ENCODE data around the gene DNM2. TPM values are rescaled to one million over a fixed set of nuclear protein-coding genes. Genes with fewer than 3 reads are reported as not detected.
"Not testable (repeated sequence)": the region's sequence is repeated elsewhere in the genome, so short reads cannot be mapped to it uniquely, and the experiment has no call there.

Gene DNM2
- total RNA-seq, 1 donor from 2014 or later = 227 TPM

- Mint-ChIP-seq H3K27me3 (ENCODE audit: unreplicated experiment) (peaks cover 3% of the 10 kb centered on the region), H3K9me3 (ENCODE audit: unreplicated experiment) (peaks cover 18% of the 10 kb centered on the region), H3K4me1 (ENCODE audit: low read depth, unreplicated experiment) (peaks cover 3% of the 10 kb centered on the region), H3K36me3 (ENCODE audit: unreplicated experiment) (peaks cover 5% of the 10 kb centered on the region), H3K4me3 (ENCODE audit: unreplicated experiment) (no peak overlapping the region), H3K27ac (ENCODE audit: unreplicated experiment) (no peak overlapping the region)
- TF ChIP-seq CTCF (IDR thresholded peaks at IDR 0.05; ENCODE audit: partially characterized antibody, unreplicated experiment) = no peak
- no peak for DNase-seq
Observed at GRCh38 chr19:10740798-10741197, 22.9 kb downstream of the DNM2 start.

DNA sequence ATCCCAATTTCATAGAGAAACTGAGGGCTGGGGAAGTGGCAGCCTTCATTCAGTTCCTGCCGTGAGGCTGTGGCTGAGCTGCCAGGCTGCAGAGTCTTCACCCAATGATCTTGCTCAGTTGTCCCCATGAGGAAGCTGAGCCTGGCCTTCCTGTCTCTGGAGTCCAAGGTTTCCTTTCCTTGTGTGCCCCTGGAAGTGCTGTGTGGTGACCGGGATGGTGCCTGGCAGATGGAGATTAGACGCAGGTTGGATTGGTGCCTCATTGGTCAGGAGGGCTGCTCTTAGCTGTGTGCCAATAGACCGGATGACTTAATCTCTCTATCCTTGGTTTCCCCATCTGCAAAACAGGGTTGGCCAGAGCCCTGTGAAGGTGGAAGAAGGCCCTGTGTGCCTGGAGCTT lies 24.6 kb downstream of the DNM2 start:
- Mint-ChIP-seq H3K9me3 (ENCODE audit: unreplicated experiment) (peaks cover 20% of the 10 kb centered on the region), H3K36me3 (ENCODE audit: unreplicated experiment) (peaks cover 5% of the 10 kb centered on the region), H3K27me3 (ENCODE audit: unreplicated experiment) (peaks cover 3% of the 10 kb centered on the region), H3K27ac (ENCODE audit: unreplicated experiment) (peak overlapping the region; percentile 62), H3K4me3 (ENCODE audit: unreplicated experiment) (no peak overlapping the region), H3K4me1 (ENCODE audit: low read depth, unreplicated experiment) (peaks cover 4% of the 10 kb centered on the region)
- no peak for DNase-seq
- TF ChIP-seq CTCF (IDR thresholded peaks at IDR 0.05; ENCODE audit: partially characterized antibody, unreplicated experiment) = no peak

GRCh38 chr19:10744253-10744798 lies 26.4 kb downstream of the DNM2 start:
- peaks cover 5% of the 10 kb centered on the region for H3K36me3 Mint-ChIP-seq (ENCODE audit: unreplicated experiment)
- H3K4me1 Mint-ChIP-seq (ENCODE audit: low read depth, unreplicated experiment) = peaks cover 5% of the 10 kb centered on the region
- no peak overlapping the region for H3K4me3 Mint-ChIP-seq (ENCODE audit: unreplicated experiment)
- no peak overlapping the region for H3K27ac Mint-ChIP-seq (ENCODE audit: unreplicated experiment)
- no peak for DNase-seq
- H3K27me3 Mint-ChIP-seq (ENCODE audit: unreplicated experiment) = peaks cover 6% of the 10 kb centered on the region
- TF ChIP-seq CTCF (IDR thresholded peaks at IDR 0.05; ENCODE audit: partially characterized antibody, unreplicated experiment) = no peak
- peaks cover 22% of the 10 kb centered on the region for H3K9me3 Mint-ChIP-seq (ENCODE audit: unreplicated experiment)

DNA sequence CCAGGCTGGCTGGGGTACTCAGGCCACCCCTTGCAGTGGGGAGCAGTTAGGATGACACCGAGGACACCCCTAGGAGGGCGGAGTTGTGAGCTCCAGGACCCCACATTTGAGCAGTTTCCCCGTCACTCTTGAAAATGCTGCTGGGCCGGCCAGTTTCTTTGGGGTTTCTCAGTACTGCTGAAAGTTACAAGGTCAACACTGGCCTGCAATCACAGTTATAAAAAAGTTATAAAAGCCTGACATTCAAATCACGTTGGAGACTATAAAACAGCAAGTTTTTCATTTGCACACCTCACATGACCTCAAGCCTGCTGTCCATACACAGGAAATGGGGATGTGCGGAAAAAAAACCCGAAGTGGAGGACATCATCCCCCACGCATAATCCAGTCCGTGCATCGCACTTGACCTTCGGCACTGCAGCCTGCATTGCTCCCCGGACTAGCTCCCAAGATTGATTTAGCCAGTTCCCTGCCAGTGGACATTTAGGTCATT lies 27.0 kb downstream of the DNM2 start:
- H3K27me3 Mint-ChIP-seq (ENCODE audit: unreplicated experiment) = peaks cover 6% of the 10 kb centered on the region
- no peak overlapping the region for H3K4me3 Mint-ChIP-seq (ENCODE audit: unreplicated experiment)
- no peak for TF ChIP-seq CTCF (IDR thresholded peaks at IDR 0.05; ENCODE audit: partially characterized antibody, unreplicated experiment)
- no peak overlapping the region for H3K27ac Mint-ChIP-seq (ENCODE audit: unreplicated experiment)
- peaks cover 4% of the 10 kb centered on the region for H3K36me3 Mint-ChIP-seq (ENCODE audit: unreplicated experiment)
- no peak for DNase-seq
- peaks cover 20% of the 10 kb centered on the region for H3K9me3 Mint-ChIP-seq (ENCODE audit: unreplicated experiment)
- H3K4me1 Mint-ChIP-seq (ENCODE audit: low read depth, unreplicated experiment) = peaks cover 5% of the 10 kb centered on the region

- H3K27me3 Mint-ChIP-seq (ENCODE audit: unreplicated experiment); DNase-seq; H3K36me3 Mint-ChIP-seq (ENCODE audit: unreplicated experiment); H3K27ac Mint-ChIP-seq (ENCODE audit: unreplicated experiment); H3K4me3 Mint-ChIP-seq (ENCODE audit: unreplicated experiment); H3K4me1 Mint-ChIP-seq (ENCODE audit: low read depth, unreplicated experiment): not testable (repeated sequence)
- H3K9me3 Mint-ChIP-seq (ENCODE audit: unreplicated experiment) = peaks cover 15% of the 10 kb centered on the region
Observed at GRCh38 chr19:10746437-10746836, 28.6 kb downstream of the DNM2 start.
